Suprapubic skin (tissue), 4 donors: ENCODE results near the gene FAM20B.

Experiments
- CTCF ChIP-seq, 2 donors: fragments of 200-600 bp in 1 of 2; fragments of 450-650 bp in 1 of 2; sonication (generic) in 1 of 2; IDR thresholded peaks; one replicate each; pipeline ENCODE4 v1.5.1; 2016 to 2019; ENCODE audit warnings: antibody characterized with exemption in 2 of 2, mild to moderate bottlenecking in 1 of 2, moderate library complexity in 1 of 2
- EP300 ChIP-seq: sonication (generic); formaldehyde crosslinking; IDR thresholded peaks from one replicate; pipeline ENCODE4 v1.6.1; 2017; ENCODE audit warnings: antibody characterized with exemption
- POLR2A ChIP-seq, 2 donors: fragments of 450-650 bp; IDR thresholded peaks; one replicate each; pipeline ENCODE4 v1.6.1; 2017; ENCODE audit warnings: antibody characterized with exemption in 2 of 2, mild to moderate bottlenecking in 2 of 2, moderate library complexity in 2 of 2
- POLR2AphosphoS5 ChIP-seq, 3 donors: sonication (generic); formaldehyde crosslinking; IDR thresholded peaks; one replicate each; pipeline ENCODE4 v1.6.1; 2017; ENCODE audit warnings: antibody characterized with exemption in 3 of 3

DNA sequence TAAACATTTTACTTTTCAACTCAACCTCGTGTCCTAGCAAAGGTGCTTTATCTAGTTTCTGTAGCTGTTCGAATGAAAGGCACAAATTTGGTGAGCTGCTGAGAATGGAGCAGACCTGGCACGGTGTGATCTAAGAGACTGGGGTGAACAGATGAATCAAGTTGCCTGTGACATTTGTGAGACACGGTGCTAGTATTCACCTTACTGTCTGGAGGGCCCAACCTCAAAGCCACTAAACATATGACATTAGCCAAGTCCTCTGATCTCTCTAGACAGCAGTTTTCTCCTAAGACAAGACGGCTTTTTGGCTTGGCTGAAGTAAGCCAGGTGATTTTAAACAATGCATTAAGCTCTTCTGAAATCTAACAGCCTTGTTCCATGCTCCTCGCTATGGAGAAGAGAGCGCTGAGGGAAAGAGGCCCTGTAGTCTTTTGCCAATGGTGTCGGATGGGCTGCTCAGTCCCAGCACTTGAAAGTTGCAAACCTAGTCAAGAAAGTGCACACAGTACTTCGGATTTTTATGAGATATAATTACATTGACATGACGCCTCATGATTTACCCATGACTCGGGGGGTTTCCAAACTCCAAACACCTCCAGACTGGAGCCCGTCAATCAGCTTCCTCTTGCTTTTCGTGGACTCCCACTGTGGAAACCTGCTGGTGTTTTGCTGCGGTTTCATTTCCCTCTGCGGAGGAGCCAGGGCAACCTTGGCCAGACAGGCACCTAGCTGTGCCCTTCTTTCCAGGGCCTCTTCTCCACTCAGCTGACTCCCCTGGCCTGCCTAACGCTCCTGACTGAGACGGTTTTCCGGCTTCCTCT, 55.4 kb downstream of the FAM20B start:
- TF ChIP-seq CTCF (IDR thresholded peaks at IDR 0.05) (no peak), EP300 (no peak), POLR2A (IDR thresholded peaks at IDR 0.05) (no peak), POLR2AphosphoS5 (IDR thresholded peaks at IDR 0.05) (no peak)
